OCI-LY1 (cell line): ENCODE results near the gene SIGLEC6.

Source experiments
- EZH2 ChIP-seq: fragments of 200-600 bp; sonication (generic), shearing (Covaris generic); IDR thresholded peaks from 2 replicates; pipeline ENCODE4 v1.8.0; 2017; ENCODE audit warnings: borderline replicate concordance, mixed run types, mild to moderate bottlenecking, antibody characterized with exemption, low read length, moderate library complexity, mixed read lengths
- TF ChIP-seq, protein P1 (sequence below): fragments of 200-600 bp; sonication (generic), shearing (Covaris generic); IDR thresholded peaks from 2 replicates; pipeline ENCODE4 v1.5.1; 2017; ENCODE audit warnings: mild to moderate bottlenecking, antibody characterized with exemption, low read length, moderate library complexity, mixed read lengths

DNA sequence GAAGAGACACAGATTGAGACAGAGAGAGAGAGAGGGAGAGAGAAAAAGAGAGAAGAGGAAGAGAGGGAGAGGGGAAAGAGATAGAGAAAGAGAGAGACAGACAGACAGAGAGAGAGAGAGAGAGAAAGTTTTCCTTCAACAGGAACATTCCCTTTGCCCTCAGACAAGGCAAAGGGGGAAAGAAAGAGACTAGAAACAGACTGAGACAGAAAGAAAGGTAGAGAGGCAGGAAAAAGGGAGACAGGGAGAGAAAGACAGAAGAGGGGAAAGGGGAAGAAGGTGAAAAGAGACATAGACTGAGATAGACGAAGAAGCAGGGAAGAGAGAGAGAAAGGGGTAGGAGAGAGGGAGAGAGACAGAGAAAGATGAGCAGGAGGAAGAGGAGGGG, 21.1 kb upstream of the SIGLEC6 start:
- TF ChIP-seq, protein P1, sequence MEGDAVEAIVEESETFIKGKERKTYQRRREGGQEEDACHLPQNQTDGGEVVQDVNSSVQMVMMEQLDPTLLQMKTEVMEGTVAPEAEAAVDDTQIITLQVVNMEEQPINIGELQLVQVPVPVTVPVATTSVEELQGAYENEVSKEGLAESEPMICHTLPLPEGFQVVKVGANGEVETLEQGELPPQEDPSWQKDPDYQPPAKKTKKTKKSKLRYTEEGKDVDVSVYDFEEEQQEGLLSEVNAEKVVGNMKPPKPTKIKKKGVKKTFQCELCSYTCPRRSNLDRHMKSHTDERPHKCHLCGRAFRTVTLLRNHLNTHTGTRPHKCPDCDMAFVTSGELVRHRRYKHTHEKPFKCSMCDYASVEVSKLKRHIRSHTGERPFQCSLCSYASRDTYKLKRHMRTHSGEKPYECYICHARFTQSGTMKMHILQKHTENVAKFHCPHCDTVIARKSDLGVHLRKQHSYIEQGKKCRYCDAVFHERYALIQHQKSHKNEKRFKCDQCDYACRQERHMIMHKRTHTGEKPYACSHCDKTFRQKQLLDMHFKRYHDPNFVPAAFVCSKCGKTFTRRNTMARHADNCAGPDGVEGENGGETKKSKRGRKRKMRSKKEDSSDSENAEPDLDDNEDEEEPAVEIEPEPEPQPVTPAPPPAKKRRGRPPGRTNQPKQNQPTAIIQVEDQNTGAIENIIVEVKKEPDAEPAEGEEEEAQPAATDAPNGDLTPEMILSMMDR: no peak
- TF ChIP-seq EZH2: no peak
